PFSK-1 (cell line): Measurements from ENCODE around the gene GATA1.

Experiments
- POLR2AphosphoS5 ChIP-seq: IDR thresholded peaks from 2 replicates; pipeline ENCODE4 v1.6.1; 2012; ENCODE audit warnings: low read depth, mild to moderate bottlenecking, control low read depth, low read length, moderate library complexity
- REST ChIP-seq, 2 experiments: IDR thresholded peaks; 2 replicates each; pipeline versions ENCODE4 v1.6.1 to v1.8.0; 2011 to 2012; ENCODE audit warnings: low read depth in 2 of 2, low read length in 2 of 2, control low read depth in 1 of 2, inconsistent platforms in 1 of 2, mild to moderate bottlenecking in 1 of 2, moderate library complexity in 1 of 2; ENCODE audit not compliant: insufficient read depth in 1 of 2
- SIN3A ChIP-seq: IDR thresholded peaks from 2 replicates; pipeline ENCODE4 v1.6.1; 2012; ENCODE audit warnings: mild to moderate bottlenecking, low read length, moderate library complexity, borderline replicate concordance; ENCODE audit not compliant: insufficient read depth
- TAF1 ChIP-seq: IDR thresholded peaks from 2 replicates; pipeline ENCODE4 v1.6.1; 2012; ENCODE audit warnings: low read length, control low read depth, borderline replicate concordance; ENCODE audit not compliant: insufficient read depth

- TF ChIP-seq TAF1 (no peak), REST (IDR thresholded peaks at IDR 0.05; ENCODE audit: insufficient read depth in 1 of 2, low read depth in 2 of 2, low read length in 2 of 2) (no peak), POLR2AphosphoS5 (no peak), SIN3A (no peak)
Observed at GRCh38 chrX:48793935-48794334, 7.5 kb downstream of the GATA1 start.
